K562 (cell line): ENCODE results near the gene FN3KRP. TPM values are rescaled to one million over a fixed set of nuclear protein-coding genes. Genes with fewer than 3 reads are reported as not detected.

Source experiments
- FOXJ2 ChIP-seq: fragments of 200-800 bp; sonication (Bioruptor generic); IDR thresholded peaks from 2 replicates; pipeline ENCODE4 v1.6.1; 2016; ENCODE audit warnings: missing genetic modification characterization, missing compliant biosample characterization
- GTF2F1 ChIP-seq: IDR thresholded peaks from 2 replicates; pipeline ENCODE4 v1.6.1; 2011; ENCODE audit warnings: low read depth, low read length, improper control_type of control experiment
- POLR2G ChIP-seq: fragments of 200-400 bp; formaldehyde crosslinking; IDR thresholded peaks from 2 replicates; pipeline ENCODE4 v1.6.1; 2017; ENCODE audit warnings: low read depth, mild to moderate bottlenecking, antibody characterized with exemption, low read length, moderate library complexity
- RFX7 ChIP-seq: fragments of 250-450 bp; sonication (Bioruptor Pico); IDR thresholded peaks from 2 replicates; pipeline ENCODE4 v1.5.1; 2021; ENCODE audit warnings: mild to moderate bottlenecking
- SIN3B ChIP-seq: fragments of 450-650 bp; IDR thresholded peaks from 2 replicates; pipeline ENCODE4 v1.6.1; 2017; ENCODE audit warnings: low read depth, mild to moderate bottlenecking, moderate library complexity
- SMAD1 ChIP-seq: fragments of 150-350 bp; IDR thresholded peaks from 2 replicates; pipeline ENCODE4 v1.6.1; 2014; ENCODE audit warnings: low read length, low read depth; ENCODE audit not compliant: partially characterized antibody
- SMAD4 ChIP-seq: fragments of 250-450 bp; sonication (Bioruptor Pico); conservative IDR thresholded peaks from 2 replicates; pipeline ENCODE4 v1.8.0; 2021; ENCODE audit warnings: inconsistent platforms, mild to moderate bottlenecking, moderate library complexity
- SPI1 ChIP-seq: IDR thresholded peaks from 2 replicates; pipeline ENCODE4 v1.6.1; 2011; ENCODE audit warnings: low read depth, low read length, control low read depth, borderline replicate concordance
- TBP ChIP-seq: optimal IDR thresholded peaks from 2 replicates; pipeline ENCODE3; 2011; ENCODE audit warnings: low read depth, low read length, improper control_type of control experiment
- TEAD4 ChIP-seq, 2 experiments: sonication (generic) in 1 of 2; formaldehyde crosslinking in 1 of 2; IDR thresholded peaks; 2 replicates each; pipeline versions ENCODE4 v1.6.1 to v1.8.0; 2012 to 2022; ENCODE audit warnings: borderline replicate concordance in 1 of 2, inconsistent platforms in 1 of 2, low read length in 1 of 2, mild to moderate bottlenecking in 1 of 2, missing genetic modification reagents in 1 of 2
- ZNF24 ChIP-seq: fragments of 450-650 bp; IDR thresholded peaks from 2 replicates; pipeline ENCODE4 v1.6.1; 2016
- polyA plus RNA-seq, 8 experiments: library from polyadenylated mRNA; depleted of rRNA in 4 of 8; stranded (reverse) in 5 of 8; unstranded in 3 of 8; fragments of >200 nt; fragmentation: Nextera tagmentation in 2 of 8; fragmentation: Illumina TruSeq in 1 of 8; extraction: Ambion mirVana in 2 of 8; extraction: Trizol in 1 of 8; gene quantifications; 2 replicates each; pipeline versions ENCODE4 v1.2.1 to v1.2.3, GENCODE V29; 2011 to 2014; ENCODE audit warnings: inconsistent platforms in 1 of 8, missing spikeins in 1 of 8
- total RNA-seq, 7 experiments: library from RNA; depleted of rRNA in 6 of 7; stranded (reverse); fragments of >200 nt in 6 of 7; fragmentation: Illumina TruSeq in 2 of 7; extraction: Trizol in 2 of 7; gene quantifications; 2 replicates each; pipeline versions ENCODE4 v1.2.1 to v1.2.3, GENCODE V29; 2011 to 2021; ENCODE audit warnings: low replicate concordance in 1 of 7
- TF ChIP-seq, protein P1 (sequence below): fragments of 250-450 bp; sonication (Bioruptor Pico); IDR thresholded peaks from 2 replicates; pipeline ENCODE4 v1.8.0; 2022; ENCODE audit warnings: inconsistent platforms
- TF ChIP-seq, protein P2 (sequence below): IDR thresholded peaks from 2 replicates; pipeline ENCODE4 v1.6.1; 2016; ENCODE audit warnings: missing genetic modification characterization, missing compliant biosample characterization
- TF ChIP-seq, protein P3 (sequence below): sonication (generic); formaldehyde crosslinking; IDR thresholded peaks from 2 replicates; pipeline ENCODE4 v1.8.0; 2022; ENCODE audit warnings: missing genetic modification reagents, mild to moderate bottlenecking, moderate library complexity, borderline replicate concordance
- TF ChIP-seq, protein P4 (sequence below): fragments of 250-450 bp; sonication (Bioruptor Pico); IDR thresholded peaks from 2 replicates; pipeline ENCODE4 v1.8.0; 2021; ENCODE audit warnings: moderate library complexity, mild to moderate bottlenecking, inconsistent platforms
- TF ChIP-seq, protein P5 (sequence below): fragments of 450-650 bp; IDR thresholded peaks from 2 replicates; pipeline ENCODE4 v1.6.1; 2016; ENCODE audit warnings: borderline replicate concordance

The FN3KRP gene
- total and polyA plus RNA-seq, 9 of the 15 experiments (the other 6 are each of a cell fraction or from before 2014, with no cell fraction given) = 2.0 to 32.1 (median 24.9) TPM

DNA sequence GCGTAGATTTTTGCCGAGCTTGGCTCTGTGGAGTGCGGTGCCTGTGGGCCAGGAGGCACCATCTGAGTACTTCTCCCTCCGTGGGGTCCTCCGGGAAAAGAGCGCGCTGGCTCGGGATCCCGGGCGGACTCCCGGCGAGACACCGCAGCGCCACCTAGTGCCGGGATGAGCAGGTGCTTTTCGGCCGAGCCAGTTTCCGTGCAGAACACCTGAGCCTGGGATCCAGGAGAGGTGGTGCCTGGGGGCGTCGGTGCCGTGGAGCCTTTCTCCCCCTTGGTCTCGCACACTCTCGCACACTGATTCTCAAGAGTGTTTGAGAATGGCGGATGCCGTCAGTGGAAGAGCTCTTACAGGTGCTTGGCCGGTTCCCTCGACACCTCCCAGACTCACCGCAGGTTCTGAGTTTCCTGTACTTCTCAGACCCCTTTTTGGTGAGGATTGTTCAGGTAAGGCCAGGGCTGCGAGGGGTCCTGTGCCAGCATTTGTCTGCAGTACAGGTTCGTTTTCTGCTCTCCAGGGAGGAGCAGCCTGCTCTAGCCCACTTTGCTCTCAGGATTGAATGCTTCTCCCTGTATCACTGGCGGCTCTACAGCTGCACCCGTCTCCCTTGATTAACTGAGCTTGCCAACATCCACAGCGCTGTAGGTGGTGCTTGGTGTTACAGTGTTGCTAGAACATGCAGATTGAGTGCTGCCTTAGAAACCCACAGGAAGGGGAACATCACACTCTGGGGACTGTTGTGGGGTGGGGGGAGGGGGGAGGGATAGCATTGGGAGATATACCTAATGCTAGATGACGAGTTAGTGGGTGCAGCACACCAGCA lies 58.7 kb downstream of the FN3KRP start (continued):
- TF ChIP-seq, protein P1, sequence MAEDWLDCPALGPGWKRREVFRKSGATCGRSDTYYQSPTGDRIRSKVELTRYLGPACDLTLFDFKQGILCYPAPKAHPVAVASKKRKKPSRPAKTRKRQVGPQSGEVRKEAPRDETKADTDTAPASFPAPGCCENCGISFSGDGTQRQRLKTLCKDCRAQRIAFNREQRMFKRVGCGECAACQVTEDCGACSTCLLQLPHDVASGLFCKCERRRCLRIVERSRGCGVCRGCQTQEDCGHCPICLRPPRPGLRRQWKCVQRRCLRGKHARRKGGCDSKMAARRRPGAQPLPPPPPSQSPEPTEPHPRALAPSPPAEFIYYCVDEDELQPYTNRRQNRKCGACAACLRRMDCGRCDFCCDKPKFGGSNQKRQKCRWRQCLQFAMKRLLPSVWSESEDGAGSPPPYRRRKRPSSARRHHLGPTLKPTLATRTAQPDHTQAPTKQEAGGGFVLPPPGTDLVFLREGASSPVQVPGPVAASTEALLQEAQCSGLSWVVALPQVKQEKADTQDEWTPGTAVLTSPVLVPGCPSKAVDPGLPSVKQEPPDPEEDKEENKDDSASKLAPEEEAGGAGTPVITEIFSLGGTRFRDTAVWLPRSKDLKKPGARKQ (CRISPR knock-in tag) = peak; percentile 94
- no peak for TF ChIP-seq SMAD1
- TF ChIP-seq, protein P2, sequence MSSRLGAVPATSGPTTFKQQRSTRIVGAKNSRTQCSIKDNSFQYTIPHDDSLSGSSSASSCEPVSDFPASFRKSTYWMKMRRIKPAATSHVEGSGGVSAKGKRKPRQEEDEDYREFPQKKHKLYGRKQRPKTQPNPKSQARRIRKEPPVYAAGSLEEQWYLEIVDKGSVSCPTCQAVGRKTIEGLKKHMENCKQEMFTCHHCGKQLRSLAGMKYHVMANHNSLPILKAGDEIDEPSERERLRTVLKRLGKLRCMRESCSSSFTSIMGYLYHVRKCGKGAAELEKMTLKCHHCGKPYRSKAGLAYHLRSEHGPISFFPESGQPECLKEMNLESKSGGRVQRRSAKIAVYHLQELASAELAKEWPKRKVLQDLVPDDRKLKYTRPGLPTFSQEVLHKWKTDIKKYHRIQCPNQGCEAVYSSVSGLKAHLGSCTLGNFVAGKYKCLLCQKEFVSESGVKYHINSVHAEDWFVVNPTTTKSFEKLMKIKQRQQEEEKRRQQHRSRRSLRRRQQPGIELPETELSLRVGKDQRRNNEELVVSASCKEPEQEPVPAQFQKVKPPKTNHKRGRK = no peak
- TF ChIP-seq, protein P3, sequence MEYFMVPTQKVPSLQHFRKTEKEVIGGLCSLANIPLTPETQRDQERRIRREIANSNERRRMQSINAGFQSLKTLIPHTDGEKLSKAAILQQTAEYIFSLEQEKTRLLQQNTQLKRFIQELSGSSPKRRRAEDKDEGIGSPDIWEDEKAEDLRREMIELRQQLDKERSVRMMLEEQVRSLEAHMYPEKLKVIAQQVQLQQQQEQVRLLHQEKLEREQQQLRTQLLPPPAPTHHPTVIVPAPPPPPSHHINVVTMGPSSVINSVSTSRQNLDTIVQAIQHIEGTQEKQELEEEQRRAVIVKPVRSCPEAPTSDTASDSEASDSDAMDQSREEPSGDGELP (CRISPR knock-in tag) = peak; percentile 46; the same call in 1 of the 2 replicates
- 0 out of 2 replicates have a peak, but pooled peaks have one; percentile 18 for TF ChIP-seq POLR2G
- TF ChIP-seq, protein P4, sequence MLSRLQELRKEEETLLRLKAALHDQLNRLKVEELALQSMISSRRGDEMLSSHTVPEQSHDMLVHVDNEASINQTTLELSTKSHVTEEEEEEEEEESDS (CRISPR knock-in tag) = no peak
- TF ChIP-seq FOXJ2 (tag) = no peak
- TF ChIP-seq SMAD4 = no peak
- no peak for TF ChIP-seq TBP
- no peak for TF ChIP-seq ZNF24
- TF ChIP-seq, protein P5, sequence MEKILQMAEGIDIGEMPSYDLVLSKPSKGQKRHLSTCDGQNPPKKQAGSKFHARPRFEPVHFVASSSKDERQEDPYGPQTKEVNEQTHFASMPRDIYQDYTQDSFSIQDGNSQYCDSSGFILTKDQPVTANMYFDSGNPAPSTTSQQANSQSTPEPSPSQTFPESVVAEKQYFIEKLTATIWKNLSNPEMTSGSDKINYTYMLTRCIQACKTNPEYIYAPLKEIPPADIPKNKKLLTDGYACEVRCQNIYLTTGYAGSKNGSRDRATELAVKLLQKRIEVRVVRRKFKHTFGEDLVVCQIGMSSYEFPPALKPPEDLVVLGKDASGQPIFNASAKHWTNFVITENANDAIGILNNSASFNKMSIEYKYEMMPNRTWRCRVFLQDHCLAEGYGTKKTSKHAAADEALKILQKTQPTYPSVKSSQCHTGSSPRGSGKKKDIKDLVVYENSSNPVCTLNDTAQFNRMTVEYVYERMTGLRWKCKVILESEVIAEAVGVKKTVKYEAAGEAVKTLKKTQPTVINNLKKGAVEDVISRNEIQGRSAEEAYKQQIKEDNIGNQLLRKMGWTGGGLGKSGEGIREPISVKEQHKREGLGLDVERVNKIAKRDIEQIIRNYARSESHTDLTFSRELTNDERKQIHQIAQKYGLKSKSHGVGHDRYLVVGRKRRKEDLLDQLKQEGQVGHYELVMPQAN = no peak
- no peak for TF ChIP-seq SIN3B
- TF ChIP-seq TEAD4 (IDR thresholded peaks at IDR 0.05; ENCODE audit: low read length) = no peak
- TF ChIP-seq TEAD4 (CRISPR knock-in tag; IDR thresholded peaks at IDR 0.05; ENCODE audit: borderline replicate concordance) = no peak
- TF ChIP-seq GTF2F1 = no peak
- no peak for TF ChIP-seq SPI1
- TF ChIP-seq RFX7 (CRISPR knock-in tag) = no peak
- TF ChIP-seq, all 486 proteins: peak for 8
